ENCODE data around the gene RECK.

Gene RECK

GRCh38 chr9:36163049-36163785 lies 126.5 kb downstream of the RECK start:
- no peak for DNase-seq

GRCh38 chr9:36163786-36164170 lies 127.1 kb downstream of the RECK start:
- DNase-seq, result no peak

GRCh38 chr9:36164372-36164771 lies 127.7 kb downstream of the RECK start:
- DNase-seq, result no peak

GRCh38 chr9:36164989-36165388 lies 128.3 kb downstream of the RECK start:
- no peak for DNase-seq

- no peak for DNase-seq
Observed at GRCh38 chr9:36165826-36166167, 129.1 kb downstream of the RECK start.

GRCh38 chr9:36166168-36166927 lies 129.6 kb downstream of the RECK start:
- DNase-seq, result peak; percentile 66

- DNase-seq, result no peak
Observed at GRCh38 chr9:36169166-36169565, 132.5 kb downstream of the RECK start, which contains the start of gene CCIN. CCIN (plus strand) TSS chr9:36169388; CDS start chr9:36169503, 115 bp downstream.

GRCh38 chr9:36169708-36170107 lies 133.0 kb downstream of the RECK start:
- no peak for DNase-seq

- no peak for DNase-seq
Observed at GRCh38 chr9:36170531-36170930, 133.8 kb downstream of the RECK start.

GRCh38 chr9:36173861-36174260 lies 137.1 kb downstream of the RECK start:
- no peak for DNase-seq
